MCF 10A (cell line): ENCODE measurements around the gene LINGO1. TPM values are rescaled to one million over a fixed set of nuclear protein-coding genes. Genes with fewer than 3 reads are reported as not detected.

Experiments used
- BruUV-seq: library from RNA; stranded (reverse); fragments of 400-500 nt; replicated peaks from 2 replicates; lab custom pipeline; 2021; lab: Mats Ljungman, UMichigan
- CTCF ChIA-PET: fragments of 300-600 bp; sonication (Branson Sonifier 250); formaldehyde crosslinking; extraction: SDS; loops from one replicate; lab custom pipeline; 2021; ENCODE audit warnings: antibody characterized with exemption, inconsistent platforms; lab: Yijun Ruan, JAX
- POLR2A ChIA-PET: fragments of 300-600, 350-650 bp; sonication (Branson Sonifier 250); formaldehyde crosslinking; extraction: SDS; loops from one replicate; lab custom pipeline; 2020; ENCODE audit warnings: antibody characterized with exemption, inconsistent platforms; lab: Yijun Ruan, JAX
- DNase-seq: peaks from one replicate; pipeline ENCODE4 v3.0.0-alpha.2; 2018; ENCODE audit not compliant: unreplicated experiment
- H3K27ac Mint-ChIP-seq: one replicate; pipeline ENCODE4 v1.8.0; 2022; ENCODE audit warnings: mild to moderate bottlenecking, low read depth, mixed read lengths; ENCODE audit not compliant: unreplicated experiment
- H3K27me3 Mint-ChIP-seq: one replicate; pipeline ENCODE4 v1.8.0; 2022; ENCODE audit warnings: mixed read lengths; ENCODE audit not compliant: insufficient read depth, unreplicated experiment
- H3K36me3 Mint-ChIP-seq: one replicate; pipeline ENCODE4 v1.8.0; 2022; ENCODE audit warnings: mild to moderate bottlenecking, moderate library complexity, mixed read lengths; ENCODE audit not compliant: insufficient read depth, unreplicated experiment
- H3K4me1 Mint-ChIP-seq: one replicate; pipeline ENCODE4 v1.8.0; 2022; ENCODE audit warnings: mixed read lengths; ENCODE audit not compliant: insufficient read depth, unreplicated experiment
- H3K4me3 Mint-ChIP-seq: one replicate; pipeline ENCODE4 v1.8.0; 2022; ENCODE audit warnings: mild to moderate bottlenecking, moderate library complexity, mixed read lengths; ENCODE audit not compliant: unreplicated experiment
- H3K9me3 Mint-ChIP-seq: one replicate; pipeline ENCODE4 v1.8.0; 2022; ENCODE audit warnings: mixed read lengths; ENCODE audit not compliant: unreplicated experiment
- CTCF ChIP-seq: fragments of 200-600 bp; IDR thresholded peaks from one replicate; pipeline ENCODE4 v1.8.0; 2022; ENCODE audit warnings: antibody characterized with exemption, mild to moderate bottlenecking; ENCODE audit not compliant: unreplicated experiment
- intact Hi-C: fragments of 100-400 bp; cut with micrococcal nuclease; formaldehyde crosslinking; loops from 2 replicates; pipeline ENCODE4 v1.14.1; 2022
- total RNA-seq: library from RNA; stranded (reverse); gene quantifications from 2 replicates; pipeline ENCODE4 v1.2.3, GENCODE V29; 2022

Gene LINGO1
- total RNA-seq, 1 experiment from 2014 or later, result not detected

GRCh38 chr15:77645602-77646001, 12.9 kb upstream of the LINGO1 start:
- intact Hi-C loops, result no loop called here
- no peaks in the 10 kb centered on the region for H3K4me1 Mint-ChIP-seq
- ChIA-PET CTCF (interaction anchor here (0.5 to 3.6 kb wide), 3 partner anchors 11 to 176 kb away, joined by 3 to 25 read pairs (median 4); partner anchors contain the start of gene LINGO1), POLR2A (no interaction called here)
- H3K36me3 Mint-ChIP-seq, result no peaks in the 10 kb centered on the region
- H3K4me3 Mint-ChIP-seq, result no peak overlapping the region
- peaks cover 31% of the 10 kb centered on the region for H3K27me3 Mint-ChIP-seq
- H3K9me3 Mint-ChIP-seq, result no peaks in the 10 kb centered on the region
- H3K27ac Mint-ChIP-seq, result no peak overlapping the region
- no peak for TF ChIP-seq CTCF
- no TSS peak for BruUV-seq
- DNase-seq, result no peak

- Mint-ChIP-seq H3K27me3 (peaks cover 25% of the 10 kb centered on the region), H3K4me1 (no peaks in the 10 kb centered on the region), H3K9me3 (no peaks in the 10 kb centered on the region), H3K4me3 (no peak overlapping the region), H3K27ac (no peak overlapping the region), H3K36me3 (no peaks in the 10 kb centered on the region)
- POLR2A ChIA-PET, result no interaction called here
- no TSS peak for BruUV-seq
- intact Hi-C loops, result no loop called here
- DNase-seq, result no peak
- CTCF ChIA-PET, result interaction anchor here (2.5 to 3.6 kb wide), 2 partner anchors 10 to 11 kb away, joined by 19 to 25 read pairs; partner anchors contain the start of gene LINGO1
- TF ChIP-seq CTCF, result no peak
Measured at GRCh38 chr15:77644543-77645247, 12.0 kb upstream of the LINGO1 start.

- intact Hi-C loops, result no loop called here
Measured at GRCh38 chr15:77643764-77644163, 11.1 kb upstream of the LINGO1 start.

More at GRCh38 chr15:77643764-77644163, 11.1 kb upstream of the LINGO1 start:
- CTCF ChIA-PET, result interaction anchor here (0.7 to 2.5 kb wide), 3 partner anchors 8 to 10 kb away, joined by 4 to 19 read pairs (median 4); partner anchors contain the start of gene LINGO1
- no peak for DNase-seq
- Mint-ChIP-seq H3K4me3 (no peak overlapping the region), H3K36me3 (no peaks in the 10 kb centered on the region), H3K27me3 (peaks cover 29% of the 10 kb centered on the region), H3K4me1 (no peaks in the 10 kb centered on the region), H3K27ac (no peak overlapping the region), H3K9me3 (no peaks in the 10 kb centered on the region)
- TF ChIP-seq CTCF, result no peak
- POLR2A ChIA-PET, result no interaction called here
- BruUV-seq, result no TSS peak
